GM23338 (cell line): Measurements from ENCODE around the gene KIRREL3. TPM values are rescaled to one million over a fixed set of nuclear protein-coding genes. Genes with fewer than 3 reads are reported as not detected.

ENCODE experiments used
- ATAC-seq: fragments of 200-7000 bp; cut with Tn5 transposase; 3 replicates; pipeline ENCODE4 v1.9.1; 2020
- DNase-seq: peaks from one replicate; pipeline ENCODE4 v3.0.0-alpha.2; 2015; ENCODE audit warnings: low spot score
- H2AFZ ChIP-seq: fragments of 200-600 bp; sonication (generic); 2 replicates; pipeline ENCODE4 v1.8.0; 2016; ENCODE audit warnings: antibody characterized with exemption, mild to moderate bottlenecking, moderate library complexity
- H3F3A ChIP-seq: fragments of 200-600 bp; sonication (generic); replicated peaks from 2 replicates; pipeline ENCODE4 v1.8.0; 2017; ENCODE audit warnings: antibody characterized with exemption, mixed run types, low read depth
- H3K27ac ChIP-seq: fragments of 200-600 bp; sonication (generic); 2 replicates; pipeline ENCODE4 v1.6.1; 2016; ENCODE audit warnings: low read depth
- H3K27me3 ChIP-seq: fragments of 200-600 bp; sonication (generic); 2 replicates; pipeline ENCODE4 v1.8.0; 2016; ENCODE audit warnings: mild to moderate bottlenecking, mixed run types, moderate library complexity; ENCODE audit not compliant: insufficient read depth
- H3K36me3 ChIP-seq: fragments of 200-600 bp; sonication (generic); 2 replicates; pipeline ENCODE4 v1.8.0; 2016; ENCODE audit warnings: mild to moderate bottlenecking; ENCODE audit not compliant: insufficient read depth
- H3K4me1 ChIP-seq: fragments of 200-600 bp; sonication (generic); 2 replicates; pipeline ENCODE4 v1.8.0; 2016; ENCODE audit warnings: mild to moderate bottlenecking, moderate library complexity; ENCODE audit not compliant: insufficient read depth
- H3K4me2 ChIP-seq: fragments of 200-600 bp; sonication (generic); 2 replicates; pipeline ENCODE4 v1.7.1; 2017; ENCODE audit warnings: mixed run types
- H3K4me3 ChIP-seq: fragments of 200-600 bp; sonication (generic); 2 replicates; pipeline ENCODE4 v1.6.1; 2016; ENCODE audit warnings: mixed run types
- H3K79me2 ChIP-seq: fragments of 200-600 bp; sonication (generic); replicated peaks from 2 replicates; pipeline ENCODE4 v1.8.0; 2017; ENCODE audit warnings: mild to moderate bottlenecking; ENCODE audit not compliant: insufficient read depth
- H3K9me2 ChIP-seq: fragments of 200-600 bp; sonication (generic); 2 replicates; pipeline ENCODE4 v1.8.0; 2017; ENCODE audit not compliant: insufficient read depth
- H4K20me1 ChIP-seq: fragments of 200-600 bp; sonication (generic); replicated peaks from 2 replicates; pipeline ENCODE4 v1.8.0; 2017; ENCODE audit warnings: mild to moderate bottlenecking; ENCODE audit not compliant: insufficient read depth
- H3K27ac Mint-ChIP-seq: 2 replicates; pipeline ENCODE4 v1.8.0; 2020; ENCODE audit warnings: inconsistent platforms, mild to moderate bottlenecking, moderate library complexity, mixed read lengths
- H3K27me3 Mint-ChIP-seq: 3 replicates; pipeline ENCODE4 v1.8.0; 2022; ENCODE audit warnings: low read depth, mild to moderate bottlenecking, moderate library complexity, mixed read lengths, inconsistent platforms; ENCODE audit not compliant: insufficient read depth, poor library complexity
- H3K36me3 Mint-ChIP-seq: 3 replicates; pipeline ENCODE4 v1.8.0; 2021; ENCODE audit warnings: low read depth, mild to moderate bottlenecking, inconsistent platforms, moderate library complexity, mixed read lengths
- H3K4me1 Mint-ChIP-seq: 3 replicates; pipeline ENCODE4 v1.8.0; 2020; ENCODE audit warnings: mild to moderate bottlenecking, inconsistent platforms, mixed read lengths
- H3K4me3 Mint-ChIP-seq: 3 replicates; pipeline ENCODE4 v1.8.0; 2021; ENCODE audit warnings: moderate library complexity, mild to moderate bottlenecking, inconsistent platforms, mixed read lengths
- H3K9me3 Mint-ChIP-seq: 3 replicates; pipeline ENCODE4 v1.8.0; 2020; ENCODE audit warnings: moderate library complexity, mild to moderate bottlenecking, inconsistent platforms, mixed read lengths
- CREB1 ChIP-seq: fragments of 250-450 bp; sonication (Bioruptor Pico); IDR thresholded peaks from 2 replicates; pipeline ENCODE4 v1.5.0; 2020; ENCODE audit warnings: low read depth, mild to moderate bottlenecking, moderate library complexity
- CTCF ChIP-seq, 2 experiments: fragments of 200-600 bp in 1 of 2; sonication (generic) in 1 of 2; conservative IDR thresholded peaks; 2 replicates each; pipeline versions ENCODE4 v1.5.1 to v1.6.1; 2016 to 2017; ENCODE audit warnings: antibody characterized with exemption in 2 of 2, low read depth in 2 of 2, mild to moderate bottlenecking in 2 of 2, moderate library complexity in 1 of 2
- ETS1 ChIP-seq: IDR thresholded peaks from 2 replicates; pipeline ENCODE4 v1.6.1; 2016; ENCODE audit warnings: antibody characterized with exemption
- EZH2 ChIP-seq: fragments of 200-600 bp; sonication (generic); IDR thresholded peaks from one replicate; pipeline ENCODE4 v1.8.0; 2017; ENCODE audit warnings: antibody characterized with exemption, mild to moderate bottlenecking, low read depth; ENCODE audit not compliant: unreplicated experiment
- EZH2phosphoT487 ChIP-seq: fragments of 200-600 bp; sonication (generic); IDR thresholded peaks from one replicate; pipeline ENCODE4 v1.8.1; 2018; ENCODE audit warnings: antibody characterized with exemption; ENCODE audit not compliant: unreplicated experiment
- JUNB ChIP-seq: IDR thresholded peaks from one replicate; pipeline ENCODE4 v1.6.1; 2016; ENCODE audit warnings: antibody characterized with exemption; ENCODE audit not compliant: unreplicated experiment
- NANOG ChIP-seq: IDR thresholded peaks from 2 replicates; pipeline ENCODE4 v1.6.1; 2016; ENCODE audit warnings: antibody characterized with exemption, borderline replicate concordance
- POLR2AphosphoS5 ChIP-seq: IDR thresholded peaks from 2 replicates; pipeline ENCODE4 v1.6.1; 2016; ENCODE audit warnings: antibody characterized with exemption, low read depth
- REST ChIP-seq: IDR thresholded peaks from one replicate; pipeline ENCODE4 v1.6.1; 2018; ENCODE audit warnings: antibody characterized with exemption; ENCODE audit not compliant: unreplicated experiment
- STAT1 ChIP-seq: IDR thresholded peaks from one replicate; pipeline ENCODE4 v1.6.1; 2016; ENCODE audit warnings: antibody characterized with exemption; ENCODE audit not compliant: unreplicated experiment
- ZNF114 ChIP-seq: fragments of 250-450 bp; sonication (Bioruptor Pico); IDR thresholded peaks from 2 replicates; pipeline ENCODE4 v1.5.0; 2020; ENCODE audit warnings: mild to moderate bottlenecking, moderate library complexity
- ZNF331 ChIP-seq: fragments of 250-450 bp; sonication (Bioruptor Pico); IDR thresholded peaks from 2 replicates; pipeline ENCODE4 v1.5.0; 2020; ENCODE audit warnings: low read depth, mild to moderate bottlenecking, moderate library complexity
- polyA plus RNA-seq: library from polyadenylated mRNA; unstranded; fragments of >200 nt; fragmentation: Nextera tagmentation; extraction: Ambion mirVana; gene quantifications from 2 replicates; pipeline ENCODE4 v1.2.1, GENCODE V29; 2016
- total RNA-seq: library from RNA; depleted of rRNA; stranded (reverse); fragments of >200 nt; shearing (Covaris generic); gene quantifications from 2 replicates; pipeline ENCODE4 v1.2.3, GENCODE V29; 2014

The KIRREL3 gene
- total and polyA plus RNA-seq, 2 experiments from 2014 or later, result 0.13 to 1.5 TPM

- Mint-ChIP-seq H3K27ac (no peak overlapping the region), H3K27me3 (peaks cover 5% of the 10 kb centered on the region), H3K9me3 (no peaks in the 10 kb centered on the region), H3K36me3 (no peaks in the 10 kb centered on the region), H3K4me3 (no peak overlapping the region), H3K4me1 (peaks cover 42% of the 10 kb centered on the region)
- H3K4me3 ChIP-seq, result no peak overlapping the region
- no peaks in the 10 kb centered on the region for H3K27me3 ChIP-seq
- H2AFZ ChIP-seq, result no peak overlapping the region
- H3F3A ChIP-seq, result no peaks in the 10 kb centered on the region
- H3K9me2 ChIP-seq, result no peaks in the 10 kb centered on the region
- no peak overlapping the region for H3K4me2 ChIP-seq
- no peaks in the 10 kb centered on the region for H3K36me3 ChIP-seq
- H3K4me1 ChIP-seq, result peaks cover 31% of the 10 kb centered on the region
- no peaks in the 10 kb centered on the region for H3K79me2 ChIP-seq
- no peak overlapping the region for H3K27ac ChIP-seq
- DNase-seq (no peak), ATAC-seq (peak; percentile 38)
- peak; percentile 54 for TF ChIP-seq REST
- TF ChIP-seq CTCF (conservative IDR thresholded peaks at IDR 0.05; ENCODE audit: low read depth in 2 of 2), result no peak; a peak in 1 of 4 replicates
- H4K20me1 ChIP-seq, result no peaks in the 10 kb centered on the region
These were observed 365.6 kb downstream of the KIRREL3 start for GRCh38 chr11:126634963-126635362.

GRCh38 chr11:126633330-126633729 is 367.2 kb downstream of the KIRREL3 start:
- Histone ChIP-seq H2AFZ (no peak overlapping the region), H3F3A (no peaks in the 10 kb centered on the region), H3K4me1 (peaks cover 28% of the 10 kb centered on the region), H3K27ac (no peak overlapping the region), H3K4me3 (no peak overlapping the region), H3K36me3 (no peaks in the 10 kb centered on the region), H4K20me1 (no peaks in the 10 kb centered on the region), H3K79me2 (no peaks in the 10 kb centered on the region), H3K4me2 (no peak overlapping the region), H3K27me3 (no peaks in the 10 kb centered on the region), H3K9me2 (no peaks in the 10 kb centered on the region)
- Mint-ChIP-seq H3K36me3 (no peaks in the 10 kb centered on the region), H3K9me3 (no peaks in the 10 kb centered on the region), H3K4me3 (no peak overlapping the region), H3K4me1 (peaks cover 45% of the 10 kb centered on the region), H3K27ac (no peak overlapping the region), H3K27me3 (peaks cover 5% of the 10 kb centered on the region)
- ATAC-seq (no peak), DNase-seq (no peak)
- TF ChIP-seq EZH2phosphoT487, result no peak
- no peak for TF ChIP-seq POLR2AphosphoS5
- no peak for TF ChIP-seq ZNF114 (CRISPR knock-in tag)
- no peak for TF ChIP-seq JUNB
- no peak for TF ChIP-seq ZNF331
- TF ChIP-seq EZH2, result no peak
- TF ChIP-seq NANOG, result no peak
- TF ChIP-seq CTCF (conservative IDR thresholded peaks at IDR 0.05; ENCODE audit: low read depth in 2 of 2), result no peak
- TF ChIP-seq STAT1, result no peak
- TF ChIP-seq REST, result no peak
- no peak for TF ChIP-seq CREB1 (CRISPR knock-in tag)
- no peak for TF ChIP-seq ETS1
